MCF 10A (cell line): ENCODE measurements around the gene PSMB10. TPM values are rescaled to one million over a fixed set of nuclear protein-coding genes. Genes with fewer than 3 reads are reported as not detected.
A peak's percentile ranks its signal among the peaks of the same experiment; 100 is the strongest.

Experiments
- BruUV-seq: library from RNA; stranded (reverse); fragments of 400-500 nt; replicated peaks from 2 replicates; lab custom pipeline; 2021; lab: Mats Ljungman, UMichigan
- CTCF ChIA-PET: fragments of 300-600 bp; sonication (Branson Sonifier 250); formaldehyde crosslinking; extraction: SDS; loops from one replicate; lab custom pipeline; 2021; ENCODE audit warnings: antibody characterized with exemption, inconsistent platforms; lab: Yijun Ruan, JAX
- POLR2A ChIA-PET: fragments of 300-600, 350-650 bp; sonication (Branson Sonifier 250); formaldehyde crosslinking; extraction: SDS; loops from one replicate; lab custom pipeline; 2020; ENCODE audit warnings: antibody characterized with exemption, inconsistent platforms; lab: Yijun Ruan, JAX
- DNase-seq: peaks from one replicate; pipeline ENCODE4 v3.0.0-alpha.2; 2018; ENCODE audit not compliant: unreplicated experiment
- H3K27ac Mint-ChIP-seq: one replicate; pipeline ENCODE4 v1.8.0; 2022; ENCODE audit warnings: mild to moderate bottlenecking, low read depth, mixed read lengths; ENCODE audit not compliant: unreplicated experiment
- H3K27me3 Mint-ChIP-seq: one replicate; pipeline ENCODE4 v1.8.0; 2022; ENCODE audit warnings: mixed read lengths; ENCODE audit not compliant: insufficient read depth, unreplicated experiment
- H3K36me3 Mint-ChIP-seq: one replicate; pipeline ENCODE4 v1.8.0; 2022; ENCODE audit warnings: mild to moderate bottlenecking, moderate library complexity, mixed read lengths; ENCODE audit not compliant: insufficient read depth, unreplicated experiment
- H3K4me1 Mint-ChIP-seq: one replicate; pipeline ENCODE4 v1.8.0; 2022; ENCODE audit warnings: mixed read lengths; ENCODE audit not compliant: insufficient read depth, unreplicated experiment
- H3K4me3 Mint-ChIP-seq: one replicate; pipeline ENCODE4 v1.8.0; 2022; ENCODE audit warnings: mild to moderate bottlenecking, moderate library complexity, mixed read lengths; ENCODE audit not compliant: unreplicated experiment
- H3K9me3 Mint-ChIP-seq: one replicate; pipeline ENCODE4 v1.8.0; 2022; ENCODE audit warnings: mixed read lengths; ENCODE audit not compliant: unreplicated experiment
- CTCF ChIP-seq: fragments of 200-600 bp; IDR thresholded peaks from one replicate; pipeline ENCODE4 v1.8.0; 2022; ENCODE audit warnings: antibody characterized with exemption, mild to moderate bottlenecking; ENCODE audit not compliant: unreplicated experiment
- intact Hi-C: fragments of 100-400 bp; cut with micrococcal nuclease; formaldehyde crosslinking; loops from 2 replicates; pipeline ENCODE4 v1.14.1; 2022
- total RNA-seq: library from RNA; stranded (reverse); gene quantifications from 2 replicates; pipeline ENCODE4 v1.2.3, GENCODE V29; 2022

The PSMB10 gene
- total RNA-seq, 1 experiment from 2014 or later: 32.7 TPM

GRCh38 chr16:67946966-67947558 is 10.4 kb upstream of the PSMB10 start:
- Mint-ChIP-seq H3K27me3 (no peaks in the 10 kb centered on the region), H3K36me3 (peaks cover 79% of the 10 kb centered on the region), H3K4me1 (peaks cover 9% of the 10 kb centered on the region), H3K9me3 (no peaks in the 10 kb centered on the region), H3K4me3 (no peak overlapping the region), H3K27ac (no peak overlapping the region)
- ChIA-PET POLR2A (interaction anchor here (0.6 to 2.5 kb wide), 6 partner anchors 10 to 529 kb away, joined by 3 to 11 read pairs (median 4); partner anchors contain the start of gene PSMB10), CTCF (interaction anchor here (0.7 kb wide), 1 partner anchor 10 kb away, joined by 3 read pairs; no protein-coding TSS in a partner anchor)
- no TSS peak for BruUV-seq
- DNase-seq: no peak
- intact Hi-C loops: no loop called here
- TF ChIP-seq CTCF: no peak

- no TSS peak for BruUV-seq
- no peaks in the 10 kb centered on the region for H3K9me3 Mint-ChIP-seq
- no peak for DNase-seq
- no peak for TF ChIP-seq CTCF
- ChIA-PET CTCF (interaction anchor here (0.7 kb wide), 1 partner anchor 11 kb away, joined by 3 read pairs; no protein-coding TSS in a partner anchor), POLR2A (interaction anchor here (0.5 to 2.5 kb wide), 4 partner anchors 9 to 15 kb away, joined by 3 to 9 read pairs (median 4); partner anchors contain the start of gene PSMB10)
- H3K4me3 Mint-ChIP-seq: no peak overlapping the region
- H3K36me3 Mint-ChIP-seq: peaks cover 82% of the 10 kb centered on the region
- H3K27ac Mint-ChIP-seq: no peak overlapping the region
- no peaks in the 10 kb centered on the region for H3K27me3 Mint-ChIP-seq
- intact Hi-C loops: no loop called here
- peaks cover 9% of the 10 kb centered on the region for H3K4me1 Mint-ChIP-seq
These were observed 9.5 kb upstream of the PSMB10 start for GRCh38 chr16:67946128-67946569.

GRCh38 chr16:67945392-67945933 is 8.8 kb upstream of the PSMB10 start:
- no peak for TF ChIP-seq CTCF
- Mint-ChIP-seq H3K4me1 (peaks cover 9% of the 10 kb centered on the region), H3K27me3 (no peaks in the 10 kb centered on the region), H3K27ac (no peak overlapping the region), H3K9me3 (no peaks in the 10 kb centered on the region), H3K36me3 (peaks cover 78% of the 10 kb centered on the region), H3K4me3 (no peak overlapping the region)
- TSS peak; percentile 24 for BruUV-seq
- CTCF ChIA-PET: interaction anchor here (0.6 kb wide), 1 partner anchor 78 kb away, joined by 3 read pairs; the partner anchor contains the start of genes DDX28 and DUS2
- POLR2A ChIA-PET: interaction anchor here (0.5 to 2.5 kb wide), 3 partner anchors 8 to 11 kb away, joined by 3 to 9 read pairs (median 7); partner anchors contain the start of gene PSMB10
- intact Hi-C loops: no loop called here
- DNase-seq: no peak
